Erythroblast (primary cell): ENCODE data around the gene BHLHE23.

Experiments
- GATA1 ChIP-seq: IDR thresholded peaks from 2 replicates; pipeline ENCODE4 v1.6.1; 2011; ENCODE audit warnings: low read depth, mild to moderate bottlenecking, control low read depth, low read length, moderate library complexity
- POLR2A ChIP-seq: IDR thresholded peaks from 2 replicates; pipeline ENCODE4 v1.6.1; 2011; ENCODE audit warnings: mild to moderate bottlenecking, low read length

DNA sequence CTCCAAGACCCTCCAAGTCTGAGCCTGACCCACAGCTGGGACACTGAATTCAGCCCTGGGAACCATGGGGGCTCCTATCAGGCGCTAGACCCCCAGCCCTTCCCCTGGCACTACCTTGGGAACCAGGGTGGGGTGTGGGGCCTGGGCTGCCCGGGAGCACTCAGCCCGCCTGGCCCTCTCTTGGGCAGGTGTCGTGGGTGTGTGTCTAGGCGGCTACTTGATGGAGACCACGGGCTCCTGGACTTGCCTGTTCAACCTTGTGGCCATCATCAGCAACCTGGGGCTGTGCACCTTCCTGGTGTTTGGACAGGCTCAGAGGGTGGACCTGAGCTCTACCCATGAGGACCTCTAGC lies 39.6 kb downstream of the BHLHE23 start:
- TF ChIP-seq POLR2A = no peak
- TF ChIP-seq GATA1 = no peak
